CD4-positive, CD25-positive, alpha-beta regulatory T cell (primary cell): Measurements from ENCODE around the gene BEST2. TPM values are rescaled to one million over a fixed set of nuclear protein-coding genes. Genes with fewer than 3 reads are reported as not detected.
A peak's percentile ranks its signal among the peaks of the same experiment; 100 is the strongest.
"Not testable (repeated sequence)": the region's sequence is repeated elsewhere in the genome, so short reads cannot be mapped to it uniquely, and the experiment has no call there.

ENCODE experiments used
- ATAC-seq, 2 donors: fragments of 150-1000 bp; cut with Tn5 transposase; one replicate each; pipeline ENCODE4 v1.10.0; 2021; ENCODE audit warnings: low read depth in 2 of 2, moderate number of reproducible peaks in 2 of 2, moderate library complexity in 1 of 2
- DNase-seq, 3 donors: peaks; one replicate each; pipeline versions ENCODE4 v3.0.0 to v3.0.0-alpha.2; 2012 to 2022; ENCODE audit warnings: mixed read lengths in 1 of 3
- H3K27ac ChIP-seq: one replicate; pipeline ENCODE4 v1.7.0; 2013; ENCODE audit warnings: mild to moderate bottlenecking, low read length; ENCODE audit not compliant: insufficient read depth, poor library complexity, severe bottlenecking
- H3K27me3 ChIP-seq: one replicate; pipeline ENCODE4 v1.7.0; 2013; ENCODE audit warnings: low read length; ENCODE audit not compliant: control insufficient read depth, insufficient read depth
- H3K36me3 ChIP-seq: one replicate; pipeline ENCODE4 v1.7.0; 2013; ENCODE audit warnings: mild to moderate bottlenecking, low read length, moderate library complexity; ENCODE audit not compliant: control insufficient read depth, insufficient read depth
- H3K4me1 ChIP-seq: 2 replicates; pipeline ENCODE4 v1.7.0; 2013; ENCODE audit warnings: mild to moderate bottlenecking, low read length; ENCODE audit not compliant: insufficient read depth, control insufficient read depth, poor library complexity, severe bottlenecking
- H3K4me3 ChIP-seq: one replicate; pipeline ENCODE4 v1.7.0; 2013; ENCODE audit warnings: low read depth, mild to moderate bottlenecking, low read length, moderate library complexity
- H3K9me3 ChIP-seq, 2 experiments: 1 replicate in 1 of 2; 2 replicates in 1 of 2; pipeline ENCODE4 v1.7.0; 2013; ENCODE audit warnings: low read length in 2 of 2, mild to moderate bottlenecking in 1 of 2, moderate library complexity in 1 of 2; ENCODE audit not compliant: control insufficient read depth in 2 of 2
- H3K27ac Mint-ChIP-seq, 3 donors: one replicate each; pipeline ENCODE4 v1.8.0; 2020 to 2022; ENCODE audit warnings: mild to moderate bottlenecking in 3 of 3, mixed read lengths in 3 of 3, moderate library complexity in 2 of 3
- H3K27me3 Mint-ChIP-seq: one replicate; pipeline ENCODE4 v1.8.0; 2022; ENCODE audit warnings: mild to moderate bottlenecking, mixed read lengths
- H3K36me3 Mint-ChIP-seq: one replicate; pipeline ENCODE4 v1.8.0; 2020; ENCODE audit warnings: mixed read lengths
- H3K4me1 Mint-ChIP-seq, 4 donors: one replicate each; pipeline ENCODE4 v1.8.0; 2020 to 2022; ENCODE audit warnings: mixed read lengths in 4 of 4, mild to moderate bottlenecking in 1 of 4
- H3K4me3 Mint-ChIP-seq, 4 donors: one replicate each; pipeline ENCODE4 v1.8.0; 2020 to 2022; ENCODE audit warnings: mild to moderate bottlenecking in 4 of 4, mixed read lengths in 4 of 4, moderate library complexity in 3 of 4
- H3K9me3 Mint-ChIP-seq, 7 donors: one replicate each; pipeline ENCODE4 v1.8.0; 2020 to 2022; ENCODE audit warnings: mixed read lengths in 7 of 7, mild to moderate bottlenecking in 3 of 7, moderate library complexity in 2 of 7
- polyA plus RNA-seq, 4 donors: library from polyadenylated mRNA; unstranded; fragments of 300-500 nt; fragmentation: Illumina TruSeq; gene quantifications; one replicate each; pipeline ENCODE4 v1.2.3, GENCODE V29; 2021
- total RNA-seq: library from RNA; stranded (reverse); gene quantifications from one replicate; pipeline ENCODE4 v1.2.3, GENCODE V29; 2022

BEST2 gene
- total and polyA plus RNA-seq, 5 donors from 2014 or later: not detected

GRCh38 chr19:12723381-12723640, 28.3 kb upstream of the BEST2 start:
- peaks cover 0 to 4% (median 0%) of the 10 kb centered on the region in 7 donors for H3K9me3 Mint-ChIP-seq
- H3K36me3 Mint-ChIP-seq: peaks cover 3% of the 10 kb centered on the region
- Histone ChIP-seq H3K27me3 (no peaks in the 10 kb centered on the region), H3K36me3 (peaks cover 11% of the 10 kb centered on the region), H3K4me1 (peaks cover 34% of the 10 kb centered on the region), H3K4me3 (peak overlapping the region; percentile 92), H3K9me3 (no peaks in the 10 kb centered on the region), H3K27ac (peak overlapping the region; percentile 86)
- peak overlapping the region; percentile 93 to 95 (median 94) for H3K4me3 Mint-ChIP-seq
- H3K4me1 Mint-ChIP-seq: peaks cover 9 to 50% (median 33%) of the 10 kb centered on the region in 4 donors
- H3K27ac Mint-ChIP-seq: peak overlapping the region; percentile 83 to 97 (median 94)
- DNase-seq (peak in 1 of 3 donors; percentile 21), ATAC-seq (no peak)
- H3K27me3 Mint-ChIP-seq: peaks cover 7% of the 10 kb centered on the region

- Mint-ChIP-seq H3K27ac (peak within 1 kb of the TSS; percentile 83 to 97 (median 94)), H3K4me3 (peak within 1 kb of the TSS; percentile 93 to 95 (median 94)), H3K9me3 (peaks cover 0 to 4% (median 0%) of the 10 kb centered on the region in 7 donors), H3K36me3 (peaks cover 7% of the 10 kb centered on the region), H3K4me1 (peaks cover 9 to 45% (median 33%) of the 10 kb centered on the region in 4 donors), H3K27me3 (peaks cover 7% of the 10 kb centered on the region)
- H3K27ac ChIP-seq: peak within 1 kb of the TSS; percentile 86
- ATAC-seq (peak; percentile 26 to 33), DNase-seq (peak; percentile 41 to 85 (median 70))
- H3K4me3 ChIP-seq: peak within 1 kb of the TSS; percentile 92
- H3K9me3 ChIP-seq: no peaks in the 10 kb centered on the region
- H3K36me3 ChIP-seq: peaks cover 6% of the 10 kb centered on the region
- peaks cover 34% of the 10 kb centered on the region for H3K4me1 ChIP-seq
- no peaks in the 10 kb centered on the region for H3K27me3 ChIP-seq
These were observed 27.8 kb upstream of the BEST2 start, which contains the start of gene TNPO2 for GRCh38 chr19:12723641-12724426. TNPO2 (minus strand) TSS chr19:12723932; CDS start chr19:12720977, 2,955 bp downstream.

- H3K4me3 Mint-ChIP-seq: peak overlapping the region in 2 of 4 donors; percentile 60 to 86
These were observed 26.0 kb upstream of the BEST2 start for GRCh38 chr19:12725612-12726011.

GRCh38 chr19:12726988-12727316, 24.6 kb upstream of the BEST2 start:
- peaks cover 23% of the 10 kb centered on the region for H3K4me1 ChIP-seq
- Mint-ChIP-seq H3K27ac (no peak overlapping the region), H3K9me3 (peaks cover 0 to 3% (median 0%) of the 10 kb centered on the region in 7 donors), H3K27me3 (peaks cover 12% of the 10 kb centered on the region), H3K4me1 (peaks cover 9 to 46% (median 28%) of the 10 kb centered on the region in 4 donors), H3K4me3 (peak overlapping the region in 1 of 4 donors; percentile 86), H3K36me3 (peaks cover 21% of the 10 kb centered on the region)
- no peak overlapping the region for H3K4me3 ChIP-seq
- H3K27me3 ChIP-seq: no peaks in the 10 kb centered on the region
- no peak overlapping the region for H3K27ac ChIP-seq
- ATAC-seq (no peak), DNase-seq (no peak)
- H3K9me3 ChIP-seq: no peaks in the 10 kb centered on the region
- H3K36me3 ChIP-seq: peaks cover 23% of the 10 kb centered on the region

More at GRCh38 chr19:12725612-12726011, 26.0 kb upstream of the BEST2 start:
- H3K27ac ChIP-seq, H3K27ac Mint-ChIP-seq, H3K27me3 ChIP-seq, DNase-seq, ATAC-seq, H3K9me3 Mint-ChIP-seq, H3K4me3 ChIP-seq, H3K9me3 ChIP-seq: not testable (repeated sequence)
- Histone ChIP-seq H3K36me3 (peaks cover 16% of the 10 kb centered on the region), H3K4me1 (peaks cover 30% of the 10 kb centered on the region)
- peaks cover 12% of the 10 kb centered on the region for H3K27me3 Mint-ChIP-seq
- H3K36me3 Mint-ChIP-seq: peaks cover 19% of the 10 kb centered on the region
- peaks cover 9 to 41% (median 35%) of the 10 kb centered on the region in 4 donors for H3K4me1 Mint-ChIP-seq

GRCh38 chr19:12727745-12728433, 23.7 kb upstream of the BEST2 start:
- Histone ChIP-seq H3K9me3 (no peaks in the 10 kb centered on the region), H3K4me3 (no peak overlapping the region), H3K27ac (no peak overlapping the region), H3K27me3 (no peaks in the 10 kb centered on the region), H3K4me1 (peaks cover 28% of the 10 kb centered on the region), H3K36me3 (peaks cover 26% of the 10 kb centered on the region)
- DNase-seq (no peak), ATAC-seq (no peak)
- Mint-ChIP-seq H3K4me3 (peak overlapping the region in 1 of 4 donors; percentile 88), H3K27ac (no peak overlapping the region), H3K27me3 (peaks cover 5% of the 10 kb centered on the region), H3K4me1 (peaks cover 9 to 51% (median 26%) of the 10 kb centered on the region in 4 donors), H3K36me3 (peaks cover 25% of the 10 kb centered on the region), H3K9me3 (no peaks in the 10 kb centered on the region)

- H3K4me3 Mint-ChIP-seq: peak overlapping the region in 3 of 4 donors; percentile 21 to 88 (median 33)
- Histone ChIP-seq H3K27ac (no peak overlapping the region), H3K4me3 (no peak overlapping the region), H3K27me3 (no peaks in the 10 kb centered on the region), H3K4me1 (peaks cover 31% of the 10 kb centered on the region), H3K36me3 (peaks cover 26% of the 10 kb centered on the region), H3K9me3 (no peaks in the 10 kb centered on the region)
- H3K27me3 Mint-ChIP-seq: peaks cover 5% of the 10 kb centered on the region
- H3K9me3 Mint-ChIP-seq: no peaks in the 10 kb centered on the region
- ATAC-seq: no peak
- no peak for DNase-seq
- no peak overlapping the region for H3K27ac Mint-ChIP-seq
- peaks cover 25% of the 10 kb centered on the region for H3K36me3 Mint-ChIP-seq
- H3K4me1 Mint-ChIP-seq: peaks cover 10 to 48% (median 24%) of the 10 kb centered on the region in 4 donors
These were observed 21.5 kb upstream of the BEST2 start for GRCh38 chr19:12730064-12730463.

- Mint-ChIP-seq H3K27me3 (peaks cover 5% of the 10 kb centered on the region), H3K4me3 (peak overlapping the region in 2 of 4 donors; percentile 21 to 88), H3K27ac (no peak overlapping the region), H3K36me3 (peaks cover 25% of the 10 kb centered on the region), H3K9me3 (no peaks in the 10 kb centered on the region), H3K4me1 (peaks cover 9 to 54% (median 24%) of the 10 kb centered on the region in 4 donors)
- no peak overlapping the region for H3K27ac ChIP-seq
- H3K27me3 ChIP-seq: no peaks in the 10 kb centered on the region
- ATAC-seq: no peak
- no peak for DNase-seq
- no peaks in the 10 kb centered on the region for H3K9me3 ChIP-seq
- H3K4me1 ChIP-seq: peaks cover 34% of the 10 kb centered on the region
- H3K36me3 ChIP-seq: peaks cover 26% of the 10 kb centered on the region
- no peak overlapping the region for H3K4me3 ChIP-seq
These were observed 20.3 kb upstream of the BEST2 start for GRCh38 chr19:12731337-12731736.
